GM12892 (cell line): Measurements from ENCODE around the gene TEP1. TPM values are rescaled to one million over a fixed set of nuclear protein-coding genes. Genes with fewer than 3 reads are reported as not detected.
"Not testable (repeated sequence)": the region's sequence is repeated elsewhere in the genome, so short reads cannot be mapped to it uniquely, and the experiment has no call there.

ENCODE experiments used
- DNase-seq: peaks from one replicate; pipeline ENCODE4 v3.0.0; 2011; ENCODE audit not compliant: insufficient read length
- FAIRE-seq: peaks from 2 replicates; lab custom pipeline; 2011; peaks lifted over from hg19 to GRCh38; lab: Jason Lieb, UNC
- POLR2A ChIP-seq: IDR thresholded peaks from 2 replicates; pipeline ENCODE4 v1.6.1; 2011; ENCODE audit warnings: low read depth, low read length, control low read depth
- POLR2AphosphoS5 ChIP-seq: IDR thresholded peaks from 2 replicates; pipeline ENCODE4 v1.6.1; 2011; ENCODE audit warnings: low read depth, low read length, control low read depth
- TAF1 ChIP-seq: IDR thresholded peaks from 2 replicates; pipeline ENCODE4 v1.6.1; 2011; ENCODE audit warnings: low read depth, mild to moderate bottlenecking, control low read depth, low read length, borderline replicate concordance
- polyA plus RNA-seq: library from polyadenylated mRNA; unstranded; fragments of >200 nt; gene quantifications from one replicate; pipeline ENCODE4 v1.2.1, GENCODE V29; 2012; ENCODE audit warnings: missing spikeins, inconsistent platforms; ENCODE audit not compliant: missing spikeins

Gene TEP1
- polyA plus RNA-seq, result 21.1 TPM

DNA sequence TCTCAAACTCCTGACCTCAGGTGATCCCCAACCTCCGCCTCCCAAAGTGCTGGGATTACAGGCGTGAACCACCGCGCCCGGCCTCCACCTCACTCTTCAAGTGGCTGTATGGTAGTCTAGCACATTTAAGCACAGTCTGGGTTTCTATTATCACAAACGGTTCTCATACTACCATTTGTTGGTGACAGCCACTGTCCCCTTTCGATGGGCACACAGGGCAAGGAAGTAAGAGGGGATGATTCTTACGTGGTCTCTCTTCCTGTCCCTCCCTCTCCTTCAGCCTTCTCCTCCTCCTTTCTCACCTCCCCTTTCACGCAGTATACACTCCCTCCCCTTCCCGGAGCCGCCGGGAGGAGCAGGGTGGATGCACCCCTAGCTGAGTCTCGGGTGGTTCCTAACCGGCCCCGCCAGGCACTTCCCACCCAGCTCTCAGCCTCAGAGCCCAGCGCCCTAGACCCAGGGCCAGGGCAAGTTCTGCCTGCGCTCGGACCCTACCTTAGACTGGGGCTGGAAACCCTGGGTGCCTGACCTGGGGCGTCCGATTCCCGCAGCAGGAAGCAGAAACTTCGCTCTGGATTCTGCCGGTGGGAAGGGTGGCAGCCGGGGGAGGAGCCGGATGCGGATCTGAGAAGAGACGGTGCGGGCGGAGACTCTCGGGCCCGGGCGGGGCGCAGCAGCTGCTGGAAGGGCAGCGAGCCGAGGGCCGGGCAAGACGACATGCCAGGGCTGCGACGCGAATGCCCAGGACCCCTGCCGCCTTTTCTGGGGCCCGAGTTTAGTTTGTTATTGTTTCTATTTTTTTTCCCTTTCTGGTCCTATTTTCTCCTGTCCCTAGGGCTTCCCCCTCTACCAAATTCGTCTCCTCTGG, at the start of gene TEP1:
Gene TEP1 (minus strand): TSS at position 626 of the 868 bp plus-strand sequence. CDS start 5,062 bp downstream, outside the sequence.
- FAIRE-seq (peak; percentile 86), DNase-seq (peak; percentile 59)
- TF ChIP-seq POLR2AphosphoS5, result no peak
- peak; percentile 78 for TF ChIP-seq POLR2A
- peak; percentile 26; the same call in 1 of the 2 replicates for TF ChIP-seq TAF1

- FAIRE-seq (peak; percentile 99), DNase-seq (peak; percentile 78)
- TF ChIP-seq POLR2AphosphoS5, result peak; percentile 76
- no peak for TF ChIP-seq TAF1
- TF ChIP-seq POLR2A, result peak; percentile 63
Observed at GRCh38 chr14:20461225-20462141, 48.2 kb upstream of the TEP1 start, which contains the start of gene PIP4P1. TSS of gene PIP4P1 (minus strand) at chr14:20461434. CDS start at chr14:20461325, 109 bp downstream.

DNA sequence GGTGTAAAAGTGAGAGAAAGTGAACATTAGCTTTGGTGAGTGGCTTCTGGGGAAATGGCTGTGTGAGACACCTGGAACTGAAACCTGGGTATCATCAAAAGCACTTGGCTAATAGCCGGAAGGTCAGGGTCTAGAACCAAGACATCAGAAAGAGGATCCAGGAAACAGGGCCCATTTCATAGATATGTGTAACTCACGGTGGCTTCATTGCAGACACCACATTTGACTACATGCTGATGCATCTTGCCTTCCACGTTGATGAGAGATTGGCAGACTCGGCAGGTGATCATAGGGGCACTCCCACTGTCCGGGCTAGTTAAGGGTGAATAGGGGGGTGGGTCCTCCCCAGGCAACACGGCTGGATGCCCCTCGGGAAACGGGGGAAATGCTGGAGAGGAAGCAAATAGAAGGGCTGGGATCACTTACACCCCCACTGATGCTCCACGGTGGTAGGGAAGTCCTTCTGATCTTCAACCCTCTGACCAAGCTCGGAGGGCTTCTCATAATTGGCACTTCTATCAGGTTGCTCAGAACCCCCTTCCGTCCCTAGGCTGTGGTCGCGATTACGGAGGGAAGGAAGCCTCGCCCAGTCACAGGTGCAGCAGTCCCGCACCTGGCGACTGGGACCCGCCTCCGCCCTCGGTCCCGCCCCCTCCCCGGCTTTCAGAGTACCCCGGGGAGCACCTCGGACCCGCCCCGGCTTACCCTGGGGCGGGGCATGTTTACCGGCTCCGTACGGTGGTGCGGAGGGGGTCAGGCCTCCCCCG, 47.3 kb upstream of the TEP1 start:
- FAIRE-seq (no peak), DNase-seq (no peak)
- no peak for TF ChIP-seq POLR2AphosphoS5
- no peak for TF ChIP-seq TAF1
- TF ChIP-seq POLR2A, result no peak

DNA sequence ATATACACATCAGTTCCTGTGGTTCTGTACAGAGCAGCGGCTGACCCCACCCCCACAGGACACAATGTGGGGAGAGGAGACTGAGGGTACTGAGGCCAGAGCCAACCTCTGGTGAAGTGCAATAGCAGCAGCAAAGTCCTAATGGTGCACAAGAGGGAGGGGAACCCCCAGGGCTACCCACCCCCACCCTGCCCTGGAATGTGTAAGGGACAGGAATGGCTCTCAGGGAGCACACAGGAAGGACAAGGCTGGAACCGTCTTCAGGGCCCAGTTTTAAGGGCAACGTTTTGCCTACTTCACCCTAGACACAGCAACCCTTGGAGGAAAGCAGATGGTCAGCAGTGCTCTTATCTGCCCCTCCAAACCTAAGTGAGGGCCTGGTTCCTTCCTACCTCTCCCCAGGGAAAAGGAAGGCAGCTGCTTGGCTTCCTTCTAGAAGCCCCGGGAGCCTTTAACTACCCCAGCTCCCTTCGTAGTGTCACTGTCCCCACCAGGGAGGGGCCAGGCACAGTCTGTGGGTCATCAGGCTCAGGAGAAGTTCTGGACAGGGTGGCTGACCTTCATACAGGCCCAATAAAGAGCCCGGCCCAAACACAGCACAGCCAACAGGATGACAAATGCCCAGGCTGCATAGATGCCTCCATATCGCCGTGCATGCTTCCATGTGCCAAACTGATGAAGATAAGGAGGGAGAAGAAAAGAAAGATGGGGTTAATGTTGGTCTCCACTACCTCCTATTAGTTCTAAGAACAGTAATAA, 44.9 kb upstream of the TEP1 start:
- FAIRE-seq (no peak), DNase-seq (no peak)
- TF ChIP-seq POLR2AphosphoS5 (peak; percentile 65; the same call in 1 of the 2 replicates), POLR2A (peak; percentile 40; the same call in 1 of the 2 replicates), TAF1 (no peak)

DNA sequence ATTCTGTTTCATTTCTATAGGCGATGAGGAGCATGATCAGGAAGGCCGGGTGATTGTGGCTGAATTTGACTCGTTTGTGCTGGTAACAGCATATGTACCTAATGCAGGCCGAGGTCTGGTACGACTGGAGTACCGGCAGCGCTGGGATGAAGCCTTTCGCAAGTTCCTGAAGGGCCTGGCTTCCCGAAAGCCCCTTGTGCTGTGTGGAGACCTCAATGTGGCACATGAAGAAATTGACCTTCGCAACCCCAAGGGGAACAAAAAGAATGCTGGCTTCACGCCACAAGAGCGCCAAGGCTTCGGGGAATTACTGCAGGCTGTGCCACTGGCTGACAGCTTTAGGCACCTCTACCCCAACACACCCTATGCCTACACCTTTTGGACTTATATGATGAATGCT, 43.7 kb upstream of the TEP1 start:
- FAIRE-seq (no peak), DNase-seq (no peak)
- TF ChIP-seq TAF1, result no peak
- TF ChIP-seq POLR2AphosphoS5, result peak; percentile 37; the same call in 1 of the 2 replicates

DNA sequence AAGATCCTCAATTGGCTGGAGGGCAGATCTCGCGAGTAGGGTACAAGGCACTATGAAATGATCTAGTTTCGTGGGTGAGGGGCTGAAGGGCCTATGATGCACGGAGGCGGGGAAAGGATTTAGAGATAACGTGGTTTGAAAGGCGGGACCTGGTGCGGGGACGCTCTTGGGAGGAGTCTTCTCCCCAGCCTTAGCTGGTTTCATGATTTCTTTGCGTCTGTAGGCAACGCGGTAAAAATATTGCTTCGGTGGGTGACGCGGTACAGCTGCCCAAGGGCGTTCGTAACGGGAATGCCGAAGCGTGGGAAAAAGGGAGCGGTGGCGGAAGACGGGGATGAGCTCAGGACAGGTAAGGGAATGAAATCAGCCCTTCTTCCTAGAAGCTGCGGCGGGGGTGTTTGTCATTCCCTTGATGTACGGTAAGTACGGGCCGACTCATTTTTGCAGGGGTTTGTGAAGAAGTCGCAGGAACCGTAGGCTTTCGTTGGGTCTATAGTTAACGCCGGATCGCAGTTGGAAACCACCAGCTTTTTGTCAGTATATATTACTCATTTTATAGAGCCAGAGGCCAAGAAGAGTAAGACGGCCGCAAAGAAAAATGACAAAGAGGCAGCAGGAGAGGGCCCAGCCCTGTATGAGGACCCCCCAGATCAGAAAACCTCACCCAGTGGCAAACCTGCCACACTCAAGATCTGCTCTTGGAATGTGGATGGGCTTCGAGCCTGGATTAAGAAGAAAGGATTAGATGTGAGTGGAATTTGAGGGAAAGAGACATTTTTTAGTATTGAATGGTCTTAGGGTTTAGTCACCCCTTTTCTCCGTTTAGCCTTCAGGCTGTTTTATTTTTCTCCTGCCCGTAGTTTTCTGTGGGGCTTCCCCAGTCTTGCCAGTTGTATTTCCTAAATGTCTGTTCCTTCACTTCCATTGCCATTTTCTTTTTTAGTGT, 42.3 kb upstream of the TEP1 start:
- FAIRE-seq (no peak), DNase-seq (no peak)
- TF ChIP-seq POLR2AphosphoS5 (no peak; the same call in 1 of the 2 replicates), POLR2A (peak; percentile 36; the same call in 1 of the 2 replicates)

GRCh38 chr14:20454516-20455354, 41.4 kb upstream of the TEP1 start, which contains the start of the genes APEX1 and OSGEP:
TSS of gene APEX1 (plus strand) at chr14:20455226. CDS start at chr14:20455646, 420 bp downstream.
TSS of gene OSGEP (minus strand) at chr14:20454812. CDS start at chr14:20454683, 129 bp downstream.
- DNase-seq (peak; percentile 91), FAIRE-seq (peak; percentile 98)
- peak; percentile 93 for TF ChIP-seq POLR2AphosphoS5
- TF ChIP-seq POLR2A, result peak; percentile 89
- TF ChIP-seq TAF1, result peak; percentile 89

DNA sequence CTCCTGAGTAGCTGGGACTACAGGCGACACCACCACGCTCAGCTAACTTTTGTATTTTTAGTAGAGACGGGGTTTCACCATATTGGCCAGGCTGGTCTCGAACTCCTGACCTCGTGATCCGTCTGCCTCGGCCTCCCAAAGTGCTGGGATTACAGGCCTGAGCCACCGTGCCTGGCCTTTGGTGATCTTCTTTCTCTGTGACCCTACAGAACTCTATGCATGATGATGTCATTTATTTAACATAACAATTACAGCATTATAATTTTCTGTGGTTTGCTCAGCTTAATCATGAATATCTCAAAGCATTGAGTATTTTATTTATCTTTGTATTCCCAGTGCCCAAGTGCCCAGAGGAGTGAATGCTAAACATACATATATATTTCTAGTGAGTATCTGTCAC, 39.5 kb upstream of the TEP1 start:
- not testable (repeated sequence) for DNase-seq, FAIRE-seq

DNA sequence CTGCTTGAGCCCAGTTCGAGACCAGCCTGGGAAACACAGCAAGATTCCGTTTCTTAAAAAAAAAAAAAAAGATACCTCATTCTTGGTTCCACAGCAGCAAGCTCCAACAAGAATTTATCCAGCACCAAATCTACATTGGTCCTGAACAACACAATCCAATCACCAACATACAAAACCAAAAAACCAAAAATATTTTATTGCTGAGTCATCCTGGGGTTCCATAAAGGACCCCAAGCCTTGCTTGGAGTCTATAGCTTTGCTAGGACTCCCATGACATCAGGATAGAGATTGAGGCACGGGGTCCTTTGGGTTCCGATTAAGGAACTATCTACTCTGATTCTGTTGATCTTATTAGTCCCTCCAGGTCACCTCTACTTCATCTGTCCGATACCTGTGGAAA, 33.6 kb upstream of the TEP1 start:
- DNase-seq (no peak), FAIRE-seq (no peak)
- TF ChIP-seq POLR2A (no peak), TAF1 (no peak)

- not testable (repeated sequence) for DNase-seq, FAIRE-seq
Observed at GRCh38 chr14:20443650-20444049, 30.3 kb upstream of the TEP1 start.
